H1 (cell line): Measurements from ENCODE around the gene ERP29.

Experiments
- POLR2A ChIP-seq, 2 experiments: IDR thresholded peaks; 1 replicate in 1 of 2; 2 replicates in 1 of 2; pipeline ENCODE4 v1.6.1; 2011; ENCODE audit warnings: low read depth in 2 of 2, low read length in 2 of 2, mild to moderate bottlenecking in 2 of 2; ENCODE audit errors: control extremely low read depth in 1 of 2
- RNF2 ChIP-seq: fragments of 200-900, 300-1000 bp; sonication (generic); IDR thresholded peaks from 2 replicates; pipeline ENCODE4 v1.7.1; 2016; ENCODE audit warnings: borderline replicate concordance, low read depth, mild to moderate bottlenecking, antibody characterized with exemption, low read length; ENCODE audit not compliant: poor library complexity, severe bottlenecking; ENCODE audit errors: missing control alignments
- SP1 ChIP-seq: IDR thresholded peaks from 2 replicates; pipeline ENCODE4 v1.6.1; 2011; ENCODE audit warnings: low read depth, low read length
- SP2 ChIP-seq: IDR thresholded peaks from 2 replicates; pipeline ENCODE4 v1.6.1; 2012; ENCODE audit warnings: mild to moderate bottlenecking, low read length, inconsistent platforms

GRCh38 chr12:112015938-112016337, 2.7 kb downstream of the ERP29 start:
- TF ChIP-seq POLR2A (IDR thresholded peaks at IDR 0.05; ENCODE audit: control extremely low read depth in 1 of 2, low read depth in 2 of 2, low read length in 2 of 2): no peak
- TF ChIP-seq SP2: no peak
- TF ChIP-seq SP1: no peak
- TF ChIP-seq RNF2: no peak
